Loucy (cell line): ENCODE data around the gene SLC20A1.

Source experiments
- CTCF ChIP-seq: fragments of 200-600 bp; sonication (generic); conservative IDR thresholded peaks from 2 replicates; pipeline ENCODE4 v1.5.1; 2014; ENCODE audit warnings: mild to moderate bottlenecking, antibody characterized with exemption, low read length
- EZH2phosphoT487 ChIP-seq: fragments of 200-600 bp; IDR thresholded peaks from 2 replicates; pipeline ENCODE4 v1.6.1; 2018; ENCODE audit warnings: antibody characterized with exemption, mild to moderate bottlenecking, moderate library complexity, borderline replicate concordance

- TF ChIP-seq CTCF (no peak), EZH2phosphoT487 (no peak)
Measured at GRCh38 chr2:112634153-112634873, 11.4 kb upstream of the SLC20A1 start.
